HG02884 (cell line): ENCODE results near the gene NAV2.
"Not testable (repeated sequence)": the region's sequence is repeated elsewhere in the genome, so short reads cannot be mapped to it uniquely, and the experiment has no call there.

Experiments used
- ATAC-seq: cut with Tn5 transposase; IDR thresholded peaks from one replicate; pipeline ENCODE4 v1.9.1; 2021; ENCODE audit warnings: mild to moderate bottlenecking, moderate library complexity; ENCODE audit not compliant: unreplicated experiment

NAV2 gene

GRCh38 chr11:20066013-20066782, 353.6 kb downstream of the NAV2 start:
- ATAC-seq = no peak

GRCh38 chr11:20066783-20067156, 354.1 kb downstream of the NAV2 start:
- no peak for ATAC-seq

GRCh38 chr11:20067665-20068064, 355.0 kb downstream of the NAV2 start:
- no peak for ATAC-seq

- ATAC-seq = no peak
Observed at GRCh38 chr11:20068691-20069090, 356.1 kb downstream of the NAV2 start.

- no peak for ATAC-seq
Observed at GRCh38 chr11:20070459-20070858, 357.8 kb downstream of the NAV2 start.

GRCh38 chr11:20075627-20076026, 363.0 kb downstream of the NAV2 start:
- ATAC-seq = no peak

GRCh38 chr11:20078846-20079245, 366.2 kb downstream of the NAV2 start:
- ATAC-seq = no peak

GRCh38 chr11:20080032-20080685, 367.5 kb downstream of the NAV2 start:
- peak; percentile 68 for ATAC-seq

GRCh38 chr11:20081336-20081735, 368.7 kb downstream of the NAV2 start:
- ATAC-seq = no peak

- ATAC-seq = not testable (repeated sequence)
Observed at GRCh38 chr11:20083877-20084276, 371.2 kb downstream of the NAV2 start.

GRCh38 chr11:20084921-20085814, 372.5 kb downstream of the NAV2 start:
- no peak for ATAC-seq

GRCh38 chr11:20085918-20086317, 373.3 kb downstream of the NAV2 start:
- ATAC-seq = no peak

GRCh38 chr11:20087118-20087521, 374.5 kb downstream of the NAV2 start:
- no peak for ATAC-seq

GRCh38 chr11:20088397-20089225, 376.0 kb downstream of the NAV2 start:
- ATAC-seq = peak; percentile 65

- ATAC-seq = no peak
Observed at GRCh38 chr11:20089367-20089766, 376.7 kb downstream of the NAV2 start.

- ATAC-seq = no peak
Observed at GRCh38 chr11:20089796-20090653, 377.4 kb downstream of the NAV2 start.

- no peak for ATAC-seq
Observed at GRCh38 chr11:20090654-20091374, 378.2 kb downstream of the NAV2 start.

GRCh38 chr11:20093775-20094174, 381.1 kb downstream of the NAV2 start:
- no peak for ATAC-seq

GRCh38 chr11:20095189-20095588, 382.6 kb downstream of the NAV2 start:
- ATAC-seq = no peak
